Thyroid gland (tissue), 4 donors: ENCODE results near the gene TMEM132A. TPM values are rescaled to one million over a fixed set of nuclear protein-coding genes. Genes with fewer than 3 reads are reported as not detected.

Experiments
- DNase-seq, 2 donors: peaks; one replicate each; pipeline ENCODE4 v3.0.0-alpha.2; 2019
- H3K27ac ChIP-seq, 3 donors: fragments of 200-600 bp; sonication (generic); 1 replicate in 2 of 3; 2 replicates in 1 of 3; pipeline ENCODE4 v1.5.1; 2016 to 2019; ENCODE audit warnings: mild to moderate bottlenecking in 1 of 3, moderate library complexity in 1 of 3
- H3K27me3 ChIP-seq: fragments of 200-600 bp; sonication (generic); one replicate; pipeline ENCODE4 v1.5.1; 2019
- H3K36me3 ChIP-seq, 2 donors: fragments of 200-600 bp; sonication (generic); one replicate each; pipeline ENCODE4 v1.5.1; 2016 to 2019
- H3K4me1 ChIP-seq, 2 donors: fragments of 200-600 bp; sonication (generic); one replicate each; pipeline ENCODE4 v1.5.1; 2017 to 2019
- H3K4me3 ChIP-seq, 3 donors: fragments of 200-600 bp; sonication (generic); replicated peaks in 1 of 3; 1 replicate in 2 of 3; 2 replicates in 1 of 3; pipeline ENCODE4 v1.5.1; 2016; ENCODE audit warnings: mild to moderate bottlenecking in 1 of 3
- H3K9me3 ChIP-seq: fragments of 200-600 bp; sonication (generic); one replicate; pipeline ENCODE4 v1.5.1; 2017
- CTCF ChIP-seq, 6 experiments: fragments of 200-600 bp in 3 of 6; fragments of 450-650 bp in 3 of 6; sonication (generic) in 3 of 6; IDR thresholded peaks; one replicate each; pipeline ENCODE4 v1.5.1; 2016 to 2019; ENCODE audit warnings: antibody characterized with exemption in 6 of 6, mild to moderate bottlenecking in 2 of 6, inconsistent platforms in 1 of 6, moderate library complexity in 1 of 6
- POLR2A ChIP-seq, 2 donors: fragments of 450-650 bp; IDR thresholded peaks; one replicate each; pipeline ENCODE4 v1.6.1; 2017; ENCODE audit warnings: antibody characterized with exemption in 2 of 2, mild to moderate bottlenecking in 2 of 2, moderate library complexity in 1 of 2
- whole genome bisulfite sequencing, 2 donors: methylation state at CpG; one replicate each; pipeline ENCODE4 v1.1.5; 2017; 5-methylcytosine and 5-hydroxymethylcytosine counted together
- intact Hi-C: fragments of 100-400 bp; cut with DNase I; formaldehyde crosslinking; loops from one replicate; pipeline ENCODE4 v1.15.1; 2023
- total RNA-seq, 4 donors: library from RNA; depleted of rRNA; stranded (reverse); fragments of >200 nt; gene quantifications; one replicate each; pipeline ENCODE4 v1.2.3, GENCODE V29; 2016

TMEM132A gene
- total RNA-seq, 4 donors from 2014 or later, result 3.3 to 8.3 (median 3.9) TPM

GRCh38 chr11:60944490-60945294 is 20.4 kb downstream of the TMEM132A start:
- Histone ChIP-seq H3K36me3 (no peaks in the 10 kb centered on the region), H3K4me3 (no peak overlapping the region), H3K27ac (no peak overlapping the region), H3K9me3 (no peaks in the 10 kb centered on the region), H3K4me1 (peaks cover 0 to 17% of the 10 kb centered on the region in 2 donors), H3K27me3 (no peaks in the 10 kb centered on the region)
- WGBS, 2 donors, result 86 to 91% methylated on average over 11 of the region's 11 CpGs
- no peak for TF ChIP-seq CTCF (IDR thresholded peaks at IDR 0.05)
- TF ChIP-seq POLR2A (IDR thresholded peaks at IDR 0.05), result no peak
- intact Hi-C loops, result no loop called here
- DNase-seq, result no peak

DNA sequence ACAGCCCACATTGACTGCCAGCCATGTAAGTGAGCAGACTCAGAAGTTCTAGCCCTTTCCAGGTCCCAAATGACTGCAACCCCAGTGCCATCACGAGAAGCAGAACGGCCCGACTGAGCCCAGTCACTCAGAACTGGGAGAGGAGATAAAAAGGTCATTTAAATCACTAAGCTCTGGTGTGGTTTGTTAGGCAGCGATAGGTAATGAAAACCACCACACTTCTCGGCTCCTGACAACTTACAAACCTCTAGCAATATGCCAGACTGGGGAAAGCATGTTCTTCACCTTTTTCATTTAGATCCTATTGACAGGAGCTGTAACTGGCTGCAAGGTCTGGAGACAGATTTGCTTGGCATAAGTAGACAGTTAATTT is 21.0 kb downstream of the TMEM132A start:
- 94 to 96% methylated on average over 5 of the region's 5 CpGs for WGBS, 2 donors
- TF ChIP-seq POLR2A (IDR thresholded peaks at IDR 0.05) (no peak), CTCF (IDR thresholded peaks at IDR 0.05) (no peak)
- Histone ChIP-seq H3K4me3 (no peak overlapping the region), H3K27me3 (no peaks in the 10 kb centered on the region), H3K36me3 (no peaks in the 10 kb centered on the region), H3K27ac (no peak overlapping the region), H3K4me1 (peaks cover 0 to 16% of the 10 kb centered on the region in 2 donors), H3K9me3 (no peaks in the 10 kb centered on the region)
- no peak for DNase-seq
- intact Hi-C loops, result no loop called here

GRCh38 chr11:60946601-60947264 is 22.5 kb downstream of the TMEM132A start:
- no peak for DNase-seq
- no peak overlapping the region for H3K27ac ChIP-seq
- no peak overlapping the region for H3K4me3 ChIP-seq
- no peaks in the 10 kb centered on the region for H3K36me3 ChIP-seq
- intact Hi-C loops, result no loop called here
- peaks cover 5% of the 10 kb centered on the region for H3K27me3 ChIP-seq
- no peaks in the 10 kb centered on the region for H3K9me3 ChIP-seq
- H3K4me1 ChIP-seq, result peaks cover 0 to 23% of the 10 kb centered on the region in 2 donors
- WGBS, 2 donors, result 82 to 85% methylated on average over 15 of the region's 15 CpGs
- TF ChIP-seq POLR2A (IDR thresholded peaks at IDR 0.05) (no peak), CTCF (IDR thresholded peaks at IDR 0.05) (no peak)

GRCh38 chr11:60947700-60948099 is 23.4 kb downstream of the TMEM132A start:
- Histone ChIP-seq H3K4me1 (peaks cover 0 to 18% of the 10 kb centered on the region in 2 donors), H3K36me3 (no peaks in the 10 kb centered on the region), H3K27me3 (peaks cover 5% of the 10 kb centered on the region), H3K27ac (no peak overlapping the region), H3K9me3 (no peaks in the 10 kb centered on the region), H3K4me3 (no peak overlapping the region)
- 47 to 59% methylated on average over 2 of the region's 2 CpGs for WGBS, 2 donors
- intact Hi-C loops, result no loop called here
- no peak for DNase-seq
- TF ChIP-seq POLR2A (IDR thresholded peaks at IDR 0.05) (no peak), CTCF (IDR thresholded peaks at IDR 0.05) (no peak)

- WGBS, 2 donors, result 84 to 85% methylated on average over 5 of the region's 5 CpGs
- H3K27ac ChIP-seq, result no peak overlapping the region
- no peak for DNase-seq
- TF ChIP-seq CTCF (IDR thresholded peaks at IDR 0.05), result no peak
- TF ChIP-seq POLR2A (IDR thresholded peaks at IDR 0.05), result no peak
- intact Hi-C loops, result no loop called here
- no peaks in the 10 kb centered on the region for H3K9me3 ChIP-seq
- H3K4me1 ChIP-seq, result peaks cover 0 to 13% of the 10 kb centered on the region in 2 donors
- H3K27me3 ChIP-seq, result peaks cover 5% of the 10 kb centered on the region
- no peaks in the 10 kb centered on the region for H3K36me3 ChIP-seq
- H3K4me3 ChIP-seq, result no peak overlapping the region
These were observed 24.0 kb downstream of the TMEM132A start for GRCh38 chr11:60948250-60948649.
